Liver (tissue), 3 donors: ENCODE data around the gene DDX46.

Source experiments
- FOXA1 ChIP-seq: IDR thresholded peaks from 2 replicates; pipeline ENCODE4 v1.6.1; 2016; ENCODE audit warnings: antibody characterized with exemption
- GABPA ChIP-seq, 2 donors: IDR thresholded peaks in 1 of 2; conservative IDR thresholded peaks in 1 of 2; 2 replicates each; pipeline ENCODE4 v1.6.1; 2016; ENCODE audit warnings: antibody characterized with exemption in 2 of 2, mild to moderate bottlenecking in 1 of 2, moderate library complexity in 1 of 2
- JUND ChIP-seq, 2 donors: IDR thresholded peaks; 2 replicates each; pipeline ENCODE4 v1.6.1; 2016; ENCODE audit warnings: antibody characterized with exemption in 2 of 2
- RAD21 ChIP-seq, 2 donors: IDR thresholded peaks; 2 replicates each; pipeline ENCODE4 v1.6.1; 2016; ENCODE audit warnings: antibody characterized with exemption in 2 of 2, mild to moderate bottlenecking in 2 of 2
- RXRA ChIP-seq, 2 donors: IDR thresholded peaks; 2 replicates each; pipeline ENCODE4 v1.6.1; 2017 to 2018; ENCODE audit warnings: antibody characterized with exemption in 2 of 2, mild to moderate bottlenecking in 1 of 2
- SP1 ChIP-seq: IDR thresholded peaks from 2 replicates; pipeline ENCODE4 v1.6.1; 2018; ENCODE audit warnings: antibody characterized with exemption, mild to moderate bottlenecking
- TAF1 ChIP-seq: conservative IDR thresholded peaks from 2 replicates; pipeline ENCODE4 v1.6.1; 2016; ENCODE audit warnings: antibody characterized with exemption, mild to moderate bottlenecking
- YY1 ChIP-seq: IDR thresholded peaks from 2 replicates; pipeline ENCODE4 v1.6.1; 2016; ENCODE audit warnings: antibody characterized with exemption, mild to moderate bottlenecking
- TF ChIP-seq, protein P1 (sequence below): fragments of 150-350 bp; IDR thresholded peaks from 2 replicates; pipeline ENCODE4 v1.5.1; 2017; ENCODE audit warnings: improper control_type of control experiment, low read depth, low read length; ENCODE audit not compliant: missing input control
- TF ChIP-seq, protein P2 (sequence below): IDR thresholded peaks from 2 replicates; pipeline ENCODE4 v1.6.1; 2016; ENCODE audit warnings: antibody characterized with exemption
- TF ChIP-seq, protein P3 (sequence below): IDR thresholded peaks from 2 replicates; pipeline ENCODE4 v1.6.1; 2016; ENCODE audit warnings: antibody characterized with exemption, mild to moderate bottlenecking
- TF ChIP-seq, protein P4 (sequence below): IDR thresholded peaks from 2 replicates; pipeline ENCODE4 v1.6.1; 2016; ENCODE audit warnings: antibody characterized with exemption
- TF ChIP-seq, protein P5 (sequence below): IDR thresholded peaks from 2 replicates; pipeline ENCODE4 v1.6.1; 2016; ENCODE audit warnings: antibody characterized with exemption
- donor health status: healthy.
- donor health status: healthy.

DNA sequence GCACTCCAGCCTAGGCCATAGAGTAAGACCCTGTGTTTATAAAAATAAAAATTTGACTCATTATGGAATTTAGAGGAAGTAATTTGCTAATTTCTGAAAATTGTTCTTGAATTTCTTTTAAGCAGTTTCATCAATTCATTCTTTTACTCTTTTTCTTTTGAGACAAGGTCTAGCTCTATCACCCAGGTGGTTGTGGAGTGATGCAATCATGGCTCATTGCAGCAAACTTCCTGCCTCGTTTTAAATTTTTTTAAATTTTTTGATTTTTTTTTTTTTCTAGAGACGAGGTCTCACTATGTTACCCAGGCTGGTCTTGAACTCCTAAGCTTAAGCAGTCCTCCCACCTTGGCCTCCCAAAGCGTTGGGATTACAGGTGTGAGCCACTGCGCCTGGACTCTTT is 23.3 kb upstream of the DDX46 start:
- TF ChIP-seq RAD21 (IDR thresholded peaks at IDR 0.05) (no peak), GABPA (IDR thresholded peaks at IDR 0.05 in 1 of 2, conservative IDR thresholded peaks at IDR 0.05 in 1 of 2) (no peak), RXRA (IDR thresholded peaks at IDR 0.05) (no peak), TAF1 (no peak), FOXA1 (no peak), JUND (IDR thresholded peaks at IDR 0.05) (no peak), SP1 (no peak), YY1 (no peak)
- TF ChIP-seq, protein P1, sequence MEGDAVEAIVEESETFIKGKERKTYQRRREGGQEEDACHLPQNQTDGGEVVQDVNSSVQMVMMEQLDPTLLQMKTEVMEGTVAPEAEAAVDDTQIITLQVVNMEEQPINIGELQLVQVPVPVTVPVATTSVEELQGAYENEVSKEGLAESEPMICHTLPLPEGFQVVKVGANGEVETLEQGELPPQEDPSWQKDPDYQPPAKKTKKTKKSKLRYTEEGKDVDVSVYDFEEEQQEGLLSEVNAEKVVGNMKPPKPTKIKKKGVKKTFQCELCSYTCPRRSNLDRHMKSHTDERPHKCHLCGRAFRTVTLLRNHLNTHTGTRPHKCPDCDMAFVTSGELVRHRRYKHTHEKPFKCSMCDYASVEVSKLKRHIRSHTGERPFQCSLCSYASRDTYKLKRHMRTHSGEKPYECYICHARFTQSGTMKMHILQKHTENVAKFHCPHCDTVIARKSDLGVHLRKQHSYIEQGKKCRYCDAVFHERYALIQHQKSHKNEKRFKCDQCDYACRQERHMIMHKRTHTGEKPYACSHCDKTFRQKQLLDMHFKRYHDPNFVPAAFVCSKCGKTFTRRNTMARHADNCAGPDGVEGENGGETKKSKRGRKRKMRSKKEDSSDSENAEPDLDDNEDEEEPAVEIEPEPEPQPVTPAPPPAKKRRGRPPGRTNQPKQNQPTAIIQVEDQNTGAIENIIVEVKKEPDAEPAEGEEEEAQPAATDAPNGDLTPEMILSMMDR: no peak
- TF ChIP-seq, protein P2, sequence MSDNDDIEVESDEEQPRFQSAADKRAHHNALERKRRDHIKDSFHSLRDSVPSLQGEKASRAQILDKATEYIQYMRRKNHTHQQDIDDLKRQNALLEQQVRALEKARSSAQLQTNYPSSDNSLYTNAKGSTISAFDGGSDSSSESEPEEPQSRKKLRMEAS: no peak
- TF ChIP-seq, protein P3, sequence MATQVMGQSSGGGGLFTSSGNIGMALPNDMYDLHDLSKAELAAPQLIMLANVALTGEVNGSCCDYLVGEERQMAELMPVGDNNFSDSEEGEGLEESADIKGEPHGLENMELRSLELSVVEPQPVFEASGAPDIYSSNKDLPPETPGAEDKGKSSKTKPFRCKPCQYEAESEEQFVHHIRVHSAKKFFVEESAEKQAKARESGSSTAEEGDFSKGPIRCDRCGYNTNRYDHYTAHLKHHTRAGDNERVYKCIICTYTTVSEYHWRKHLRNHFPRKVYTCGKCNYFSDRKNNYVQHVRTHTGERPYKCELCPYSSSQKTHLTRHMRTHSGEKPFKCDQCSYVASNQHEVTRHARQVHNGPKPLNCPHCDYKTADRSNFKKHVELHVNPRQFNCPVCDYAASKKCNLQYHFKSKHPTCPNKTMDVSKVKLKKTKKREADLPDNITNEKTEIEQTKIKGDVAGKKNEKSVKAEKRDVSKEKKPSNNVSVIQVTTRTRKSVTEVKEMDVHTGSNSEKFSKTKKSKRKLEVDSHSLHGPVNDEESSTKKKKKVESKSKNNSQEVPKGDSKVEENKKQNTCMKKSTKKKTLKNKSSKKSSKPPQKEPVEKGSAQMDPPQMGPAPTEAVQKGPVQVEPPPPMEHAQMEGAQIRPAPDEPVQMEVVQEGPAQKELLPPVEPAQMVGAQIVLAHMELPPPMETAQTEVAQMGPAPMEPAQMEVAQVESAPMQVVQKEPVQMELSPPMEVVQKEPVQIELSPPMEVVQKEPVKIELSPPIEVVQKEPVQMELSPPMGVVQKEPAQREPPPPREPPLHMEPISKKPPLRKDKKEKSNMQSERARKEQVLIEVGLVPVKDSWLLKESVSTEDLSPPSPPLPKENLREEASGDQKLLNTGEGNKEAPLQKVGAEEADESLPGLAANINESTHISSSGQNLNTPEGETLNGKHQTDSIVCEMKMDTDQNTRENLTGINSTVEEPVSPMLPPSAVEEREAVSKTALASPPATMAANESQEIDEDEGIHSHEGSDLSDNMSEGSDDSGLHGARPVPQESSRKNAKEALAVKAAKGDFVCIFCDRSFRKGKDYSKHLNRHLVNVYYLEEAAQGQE: no peak
- TF ChIP-seq, protein P4, sequence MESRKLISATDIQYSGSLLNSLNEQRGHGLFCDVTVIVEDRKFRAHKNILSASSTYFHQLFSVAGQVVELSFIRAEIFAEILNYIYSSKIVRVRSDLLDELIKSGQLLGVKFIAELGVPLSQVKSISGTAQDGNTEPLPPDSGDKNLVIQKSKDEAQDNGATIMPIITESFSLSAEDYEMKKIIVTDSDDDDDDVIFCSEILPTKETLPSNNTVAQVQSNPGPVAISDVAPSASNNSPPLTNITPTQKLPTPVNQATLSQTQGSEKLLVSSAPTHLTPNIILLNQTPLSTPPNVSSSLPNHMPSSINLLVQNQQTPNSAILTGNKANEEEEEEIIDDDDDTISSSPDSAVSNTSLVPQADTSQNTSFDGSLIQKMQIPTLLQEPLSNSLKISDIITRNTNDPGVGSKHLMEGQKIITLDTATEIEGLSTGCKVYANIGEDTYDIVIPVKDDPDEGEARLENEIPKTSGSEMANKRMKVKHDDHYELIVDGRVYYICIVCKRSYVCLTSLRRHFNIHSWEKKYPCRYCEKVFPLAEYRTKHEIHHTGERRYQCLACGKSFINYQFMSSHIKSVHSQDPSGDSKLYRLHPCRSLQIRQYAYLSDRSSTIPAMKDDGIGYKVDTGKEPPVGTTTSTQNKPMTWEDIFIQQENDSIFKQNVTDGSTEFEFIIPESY: no peak
- TF ChIP-seq, protein P5, sequence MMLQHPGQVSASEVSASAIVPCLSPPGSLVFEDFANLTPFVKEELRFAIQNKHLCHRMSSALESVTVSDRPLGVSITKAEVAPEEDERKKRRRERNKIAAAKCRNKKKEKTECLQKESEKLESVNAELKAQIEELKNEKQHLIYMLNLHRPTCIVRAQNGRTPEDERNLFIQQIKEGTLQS: no peak
